GM19463 (cell line): ENCODE data around the gene SSRP1.
"Not testable (repeated sequence)": the region's sequence is repeated elsewhere in the genome, so short reads cannot be mapped to it uniquely, and the experiment has no call there.

Experiments
- ATAC-seq: cut with Tn5 transposase; IDR thresholded peaks from one replicate; pipeline ENCODE4 v1.9.1; 2021; ENCODE audit warnings: mild to moderate bottlenecking, moderate library complexity; ENCODE audit not compliant: unreplicated experiment

SSRP1 gene

GRCh38 chr11:57339328-57339727, 3.6 kb upstream of the SSRP1 start:
- ATAC-seq = no peak

DNA sequence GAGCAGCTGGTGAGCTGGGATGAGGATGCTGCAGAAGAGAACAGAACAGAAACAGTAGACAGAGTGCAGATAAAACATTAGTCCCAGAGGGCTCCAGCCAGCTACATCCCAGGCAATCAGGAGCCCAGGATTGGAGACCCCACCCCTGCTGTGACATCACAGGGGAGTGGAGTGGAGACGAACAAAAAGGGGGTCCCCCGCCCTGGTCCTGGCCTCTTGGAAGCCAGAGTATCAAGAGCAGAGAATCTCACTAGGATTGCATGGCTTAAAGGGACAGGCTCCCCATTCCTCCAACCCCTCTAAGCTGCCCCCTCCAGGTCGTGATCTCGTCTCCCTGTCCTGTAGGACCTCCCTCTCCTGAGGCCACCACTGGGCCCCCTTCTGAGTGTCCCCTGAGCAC, 2.5 kb upstream of the SSRP1 start, which contains the start of gene P2RX3:
Gene P2RX3, plus strand, starts transcription at position 211 of the 400 bp plus-strand sequence. CDS start 199 bp downstream, outside the sequence.
- no peak for ATAC-seq

DNA sequence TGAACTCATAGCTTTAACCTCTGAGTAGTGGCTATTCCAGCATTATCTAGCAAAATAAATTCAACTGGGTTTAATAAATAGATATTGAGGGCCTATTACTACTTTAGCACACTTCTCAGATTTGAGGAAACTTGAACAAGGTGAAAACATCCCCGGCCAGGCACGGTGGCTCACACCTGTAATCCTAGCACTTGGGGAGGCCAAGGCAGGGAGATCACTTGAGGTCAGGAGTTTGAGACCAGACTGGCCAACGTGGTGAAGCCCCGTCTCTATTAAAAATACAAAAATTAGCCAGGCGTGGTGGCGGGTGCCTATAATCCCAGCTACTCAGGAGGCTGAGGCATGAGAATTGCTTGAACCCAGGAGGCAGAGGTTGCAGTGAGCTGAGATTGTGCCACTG, 1.2 kb upstream of the SSRP1 start:
- not testable (repeated sequence) for ATAC-seq

DNA sequence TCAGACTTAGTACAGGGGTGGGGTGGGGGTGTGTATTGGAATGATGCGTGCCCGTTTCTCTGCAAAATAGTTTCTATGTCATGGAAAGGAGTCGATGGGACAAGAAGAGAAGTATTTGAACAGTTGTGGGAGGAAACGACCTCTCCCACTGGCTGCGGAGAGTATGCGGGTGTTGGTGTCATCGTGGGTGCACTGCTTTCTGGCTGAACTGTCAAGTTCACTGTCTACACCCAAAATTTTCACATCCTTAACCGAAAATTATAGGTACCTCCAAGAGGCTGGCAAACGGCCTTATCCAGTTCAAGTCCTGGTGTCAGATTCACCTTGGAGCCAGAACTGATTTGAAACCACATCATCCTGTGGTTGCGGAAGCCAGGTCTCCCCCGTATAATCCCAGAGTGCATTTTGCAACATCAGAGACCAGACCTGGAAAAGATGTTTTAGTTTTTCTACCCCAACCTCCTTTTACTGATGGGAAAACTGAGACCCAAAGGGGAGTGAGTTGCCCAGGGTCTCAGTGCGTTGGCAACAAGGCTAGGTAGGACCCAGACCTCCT, 497 bp upstream of the SSRP1 start:
- ATAC-seq = no peak

- no peak for ATAC-seq
These were observed 709 bp downstream of the SSRP1 start for GRCh38 chr11:57335023-57335342.

DNA sequence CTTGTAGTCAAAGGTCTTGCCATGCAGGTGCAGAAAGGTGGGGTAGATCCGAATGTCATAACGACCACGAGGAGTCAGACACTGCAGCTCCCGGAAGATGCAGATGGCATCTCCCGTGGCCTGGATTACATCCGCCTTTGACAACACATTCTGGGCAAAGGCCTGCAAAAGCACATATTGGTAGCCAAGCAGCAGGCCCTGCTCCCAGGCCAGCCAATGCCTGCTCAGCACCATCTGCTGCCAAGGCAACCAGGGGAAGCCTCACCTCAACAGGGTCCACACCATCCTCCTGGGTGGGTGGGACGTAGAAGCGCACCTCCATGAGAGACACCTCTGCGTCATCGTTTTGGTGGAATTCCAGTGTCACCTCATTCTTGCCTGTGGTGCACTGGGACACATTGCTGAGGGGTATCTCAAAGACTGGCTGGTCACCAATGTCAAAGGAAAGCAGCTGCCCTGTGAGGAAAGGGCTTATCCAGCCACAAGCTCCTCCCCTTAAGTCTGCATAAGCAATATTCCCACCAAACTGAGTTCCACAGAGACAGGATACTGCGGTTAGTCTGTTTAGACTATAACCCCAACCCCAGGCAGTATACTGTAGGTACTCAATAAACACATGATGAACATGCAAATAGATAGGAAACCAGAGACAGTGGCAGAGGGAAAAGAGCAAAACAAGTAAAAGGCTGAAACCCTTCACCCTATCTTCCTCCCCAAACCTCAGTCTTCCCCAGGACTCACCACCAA, 2.8 kb downstream of the SSRP1 start:
- no peak for ATAC-seq

DNA sequence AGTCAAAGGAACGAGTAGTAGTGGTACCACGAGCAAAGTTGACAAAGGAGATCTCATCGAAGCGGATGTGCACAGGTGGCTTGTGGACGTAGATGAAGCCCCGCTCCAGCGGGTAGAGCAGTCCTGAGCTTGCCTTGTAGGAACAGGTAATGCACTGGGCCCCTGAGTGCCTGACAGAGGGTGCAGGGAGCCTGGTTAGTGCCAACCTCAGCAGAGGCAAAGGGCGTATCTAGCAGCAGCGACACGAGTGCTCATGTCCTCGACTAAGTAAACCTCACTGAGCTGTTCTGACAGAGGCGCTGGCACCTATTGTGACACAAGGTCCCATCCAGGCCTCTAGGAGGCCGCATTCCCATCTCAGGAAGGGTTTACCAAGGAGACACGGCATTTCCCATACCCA, 4.0 kb downstream of the SSRP1 start:
- no peak for ATAC-seq

- peak; percentile 19 for ATAC-seq
These were observed 5.7 kb downstream of the SSRP1 start for GRCh38 chr11:57330029-57330428.

DNA sequence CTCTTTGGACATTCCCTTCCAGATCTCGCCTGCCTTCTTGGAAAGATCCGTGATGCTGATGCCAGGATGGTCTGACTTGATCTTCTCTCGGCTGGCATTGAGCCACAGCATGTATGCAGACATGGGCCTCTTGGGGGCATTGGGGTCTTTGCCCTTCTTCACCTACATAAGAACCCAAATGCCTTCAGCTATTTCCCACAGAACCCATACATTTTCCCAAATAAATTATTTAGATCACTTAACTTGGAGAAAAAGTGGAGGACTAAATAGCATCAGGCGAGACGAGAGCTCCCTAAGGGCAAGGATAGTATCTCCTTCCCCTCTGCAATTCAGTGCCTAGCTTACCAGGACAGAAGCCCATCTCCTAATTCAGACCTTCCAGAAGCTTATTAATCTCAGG, 8.0 kb downstream of the SSRP1 start:
- ATAC-seq = no peak

DNA sequence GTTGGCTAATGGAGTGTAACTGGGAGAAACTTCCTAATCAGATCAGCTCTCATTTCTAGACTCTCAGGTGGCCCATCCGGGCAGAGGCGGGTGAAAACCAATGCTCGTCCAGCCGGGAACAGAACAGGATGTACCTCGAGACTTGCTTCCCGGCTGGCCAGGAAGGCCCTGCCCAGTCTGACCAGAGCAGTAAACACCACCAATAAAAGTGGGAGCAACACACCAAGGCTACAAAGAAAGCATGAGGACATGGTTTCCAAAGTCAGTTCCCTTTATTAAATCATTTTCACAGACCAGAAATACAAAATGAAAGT, 10.0 kb downstream of the SSRP1 start:
- ATAC-seq = no peak

DNA sequence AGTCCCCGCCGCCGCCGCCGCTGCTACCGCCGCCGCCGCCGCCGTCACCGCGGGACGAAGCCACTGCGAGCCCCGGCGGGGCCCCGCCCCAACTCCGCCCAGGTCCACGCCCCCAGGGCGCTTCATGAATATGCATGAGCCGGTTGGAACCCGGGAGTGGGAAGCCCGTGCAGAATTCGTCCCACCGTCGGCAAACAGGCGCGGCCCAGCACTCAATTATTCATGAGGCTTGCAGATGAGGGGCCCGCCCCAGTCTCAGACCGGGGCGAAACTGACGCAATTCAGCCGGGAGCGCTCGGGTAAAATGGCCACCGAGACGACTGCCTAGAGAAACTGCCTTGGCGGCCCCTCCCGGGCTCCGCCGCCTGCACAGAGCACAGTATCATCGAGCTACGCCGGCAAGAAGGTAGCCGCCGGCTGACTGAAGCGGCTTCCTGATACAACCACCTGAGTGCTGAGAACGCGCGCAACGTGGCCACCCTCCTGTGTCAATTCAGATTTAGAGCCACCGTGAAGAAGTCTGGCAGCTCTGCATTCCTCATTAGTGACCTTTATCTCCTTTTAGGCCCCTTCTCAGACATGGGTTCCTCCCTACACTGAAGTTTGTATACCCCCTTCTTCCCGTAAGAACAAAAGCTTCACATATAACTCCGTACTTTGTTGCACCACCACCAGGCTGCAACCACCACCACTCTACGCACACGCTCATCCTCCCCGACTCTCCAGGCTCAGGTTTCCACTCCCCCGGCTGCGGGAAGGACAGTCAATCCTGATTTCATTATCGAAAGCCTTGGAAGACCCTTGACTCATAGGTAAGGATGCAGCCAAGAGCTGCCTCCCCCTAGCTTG, 10.6 kb downstream of the SSRP1 start, which contains the start of gene TNKS1BP1:
Gene TNKS1BP1, minus strand, starts transcription at position 67 of the 849 bp plus-strand sequence. CDS start 3,067 bp downstream, outside the sequence.
- ATAC-seq = peak; percentile 84

DNA sequence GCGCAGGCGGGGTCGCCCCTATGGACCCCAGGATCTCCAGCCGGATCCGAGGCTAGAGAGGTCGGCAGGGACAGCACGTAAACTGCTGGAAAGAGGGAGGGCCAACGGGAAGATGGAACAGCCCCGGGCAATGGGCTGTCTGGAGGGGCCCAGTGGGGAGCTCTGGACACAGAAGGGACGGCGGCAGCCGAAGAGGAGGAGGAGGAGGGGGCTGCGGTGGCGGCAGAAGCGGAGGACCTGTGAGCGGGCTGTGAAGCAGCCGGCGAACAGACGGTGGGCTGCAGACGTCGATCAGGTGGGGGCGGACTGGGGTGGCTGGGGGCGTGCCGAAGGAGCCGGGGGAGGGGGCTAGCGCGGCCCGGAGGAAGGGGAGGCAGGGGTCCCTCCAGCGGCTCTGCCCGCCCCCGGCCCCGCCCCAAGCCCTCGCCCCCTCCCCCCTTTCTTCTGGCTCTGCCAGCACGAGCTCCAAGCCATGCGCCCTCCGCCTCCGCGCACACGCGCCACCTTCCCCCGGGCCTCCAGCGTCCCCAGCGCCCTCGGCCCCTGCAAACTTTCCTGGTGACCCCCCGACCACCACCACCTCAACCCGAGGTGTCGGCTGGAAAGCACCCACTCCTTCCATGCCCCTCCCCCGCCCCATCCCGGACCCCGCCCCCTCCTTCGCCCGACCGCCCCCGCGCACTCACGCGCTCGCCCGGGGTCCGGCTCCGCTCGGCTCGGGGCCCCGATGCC, 11.4 kb downstream of the SSRP1 start:
- no peak for ATAC-seq

DNA sequence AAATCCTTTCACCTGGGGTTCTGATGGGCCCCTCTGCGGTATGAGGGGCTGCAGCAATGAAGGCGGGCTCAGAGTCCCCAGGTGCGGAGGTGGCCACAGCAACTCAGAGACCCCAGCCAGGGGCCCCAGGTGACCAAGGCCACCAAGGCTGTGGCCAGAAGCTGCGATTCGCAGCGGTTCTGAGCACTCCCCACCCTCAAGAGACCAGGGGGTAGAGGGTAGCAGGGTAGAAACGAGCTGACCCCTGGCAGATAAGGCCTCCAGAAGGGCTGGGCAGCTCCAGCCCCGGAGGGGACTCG, 11.9 kb downstream of the SSRP1 start:
- no peak for ATAC-seq

GRCh38 chr11:57323167-57323854, 12.4 kb downstream of the SSRP1 start:
- no peak for ATAC-seq

DNA sequence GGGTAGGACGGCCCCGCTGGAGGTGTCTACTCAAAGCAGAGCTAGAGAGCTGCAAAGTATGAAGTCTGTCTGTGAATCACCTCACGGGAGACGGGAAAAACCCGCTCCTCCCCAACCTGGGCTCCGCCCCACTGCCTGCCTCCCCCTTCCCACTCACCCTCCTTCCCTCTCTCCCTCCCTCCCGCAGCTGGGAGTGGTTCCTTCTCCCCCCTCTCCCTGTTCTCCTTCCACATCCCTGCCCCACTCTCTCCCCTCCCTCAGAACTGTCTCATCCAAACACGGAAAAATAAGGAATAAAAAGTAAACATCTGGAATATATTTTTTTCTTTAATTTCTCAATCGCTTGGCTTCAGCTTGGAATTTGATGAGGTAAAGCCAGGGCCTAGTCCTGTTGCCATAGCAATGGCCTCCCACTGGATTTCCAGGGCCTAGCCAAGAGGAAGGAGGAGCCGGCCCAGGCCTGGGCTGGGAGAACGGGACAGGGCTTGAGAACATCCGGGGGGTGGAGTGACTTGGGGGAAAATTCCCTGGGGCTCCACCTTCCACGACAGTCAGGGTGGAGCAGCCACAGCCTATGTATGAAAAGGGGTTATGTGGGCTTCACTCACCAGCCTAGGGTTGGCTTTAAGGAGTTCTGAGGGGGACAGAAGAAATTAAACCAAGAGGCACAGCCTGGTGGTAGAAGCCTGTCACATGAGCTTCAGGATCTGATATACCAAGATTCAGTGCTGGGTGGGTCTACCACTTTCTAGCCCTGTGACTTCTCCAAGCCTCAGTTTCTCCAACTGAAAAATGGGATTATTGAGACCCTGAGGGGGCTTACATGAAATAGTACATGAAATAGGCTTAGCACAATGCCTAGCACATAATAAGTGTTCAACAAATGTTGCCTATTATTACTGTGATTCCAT, 13.2 kb downstream of the SSRP1 start:
- no peak for ATAC-seq

GRCh38 chr11:57321388-57322255, 14.1 kb downstream of the SSRP1 start:
- no peak for ATAC-seq

DNA sequence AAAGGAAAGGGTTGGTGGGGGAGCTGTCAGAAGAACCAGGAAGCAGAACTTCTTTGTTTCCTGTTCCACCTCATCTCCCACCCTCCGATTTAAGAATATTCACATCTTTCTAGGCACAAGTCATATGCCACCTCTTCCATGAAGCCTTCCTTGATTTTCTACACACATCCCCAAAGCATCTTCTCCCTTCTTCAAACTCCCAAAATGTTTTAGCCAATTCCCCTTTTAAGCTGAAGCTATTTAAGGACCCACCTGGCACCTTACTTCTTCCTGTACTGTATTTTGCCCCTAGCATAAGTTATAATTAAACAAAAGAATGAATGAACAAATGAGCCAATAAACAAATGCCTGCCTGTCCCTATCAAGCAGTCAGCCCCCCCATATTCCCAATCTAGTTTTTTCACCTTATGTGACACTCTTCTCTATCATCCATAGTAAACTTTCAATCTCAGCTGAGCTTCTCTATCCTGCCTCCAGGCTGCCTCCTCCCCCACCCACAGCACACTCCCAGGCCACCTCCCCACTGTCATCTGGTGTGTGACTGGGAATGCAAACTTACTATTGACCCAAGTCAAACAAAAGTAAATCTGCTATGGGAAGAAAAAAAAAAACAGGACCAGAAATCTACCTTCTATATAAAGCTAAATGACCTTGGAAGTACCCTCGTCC, 14.8 kb downstream of the SSRP1 start:
- no peak for ATAC-seq

GRCh38 chr11:57320067-57320718, 15.5 kb downstream of the SSRP1 start:
- ATAC-seq = no peak
